OCI-LY7 (cell line): ENCODE results near the gene C12orf60. TPM values are rescaled to one million over a fixed set of nuclear protein-coding genes. Genes with fewer than 3 reads are reported as not detected.

ENCODE experiments used
- BruUV-seq: library from RNA; stranded (reverse); fragments of 400-500 nt; replicated peaks from 2 replicates; lab custom pipeline; 2021; lab: Mats Ljungman, UMichigan
- CTCF ChIA-PET: fragments of 300-600 bp; sonication (Branson Sonifier 250); formaldehyde crosslinking; loops from one replicate; lab custom pipeline; 2022; ENCODE audit warnings: antibody characterized with exemption; ENCODE audit not compliant: unreplicated experiment; lab: Charles Lee
- POLR2A ChIA-PET: fragments of 300-600 bp; sonication (Branson Sonifier 250); formaldehyde crosslinking; loops from one replicate; lab custom pipeline; 2022; ENCODE audit warnings: antibody characterized with exemption; lab: Charles Lee
- DNase-seq: peaks from one replicate; pipeline ENCODE4 v3.0.0-alpha.2; 2015; ENCODE audit warnings: low spot score
- H2AFZ ChIP-seq: fragments of 200-600 bp; sonication (generic), shearing (Covaris generic); 2 replicates; pipeline ENCODE4 v1.6.1; 2014; ENCODE audit warnings: mild to moderate bottlenecking, antibody characterized with exemption, low read length, moderate library complexity
- H3K27ac ChIP-seq: fragments of 200-600 bp; sonication (generic); 2 replicates; pipeline ENCODE4 v1.5.1; 2014; ENCODE audit warnings: mixed run types, low read depth, mild to moderate bottlenecking, moderate library complexity, low read length, inconsistent platforms; ENCODE audit not compliant: poor library complexity, severe bottlenecking
- H3K36me3 ChIP-seq: fragments of 200-600 bp; sonication (generic); 2 replicates; pipeline ENCODE4 v1.6.1; 2014; ENCODE audit warnings: mild to moderate bottlenecking, antibody characterized with exemption, low read length, moderate library complexity, mixed read lengths; ENCODE audit not compliant: insufficient read depth
- H3K4me1 ChIP-seq: fragments of 200-600 bp; sonication (generic); 2 replicates; pipeline ENCODE4 v1.5.1; 2014; ENCODE audit warnings: mild to moderate bottlenecking, low read length; ENCODE audit not compliant: insufficient read depth, poor library complexity, severe bottlenecking
- H3K4me2 ChIP-seq: fragments of 200-600 bp; sonication (generic); 2 replicates; pipeline ENCODE4 v1.6.1; 2014; ENCODE audit warnings: mild to moderate bottlenecking, low read length
- H3K4me3 ChIP-seq: fragments of 200-600 bp; sonication (generic); 2 replicates; pipeline ENCODE4 v1.5.1; 2014; ENCODE audit warnings: mild to moderate bottlenecking, low read depth, low read length; ENCODE audit not compliant: poor library complexity, severe bottlenecking
- H3K79me2 ChIP-seq: fragments of 200-600 bp; sonication (generic); 2 replicates; pipeline ENCODE4 v1.6.1; 2016; ENCODE audit warnings: low read depth, mild to moderate bottlenecking, low read length, moderate library complexity, mixed read lengths; ENCODE audit not compliant: insufficient read depth
- H3K9me2 ChIP-seq: fragments of 200-600 bp; sonication (generic); 2 replicates; pipeline ENCODE4 v1.6.1; 2016; ENCODE audit warnings: mild to moderate bottlenecking, low read length, mixed read lengths; ENCODE audit not compliant: insufficient read depth
- H3K9me3 ChIP-seq: fragments of 200-600 bp; sonication (generic); 2 replicates; pipeline ENCODE4 v1.6.1; 2014; ENCODE audit warnings: mild to moderate bottlenecking, mixed run types, low read length, mixed read lengths
- H4K20me1 ChIP-seq: fragments of 200-600 bp; sonication (generic); 2 replicates; pipeline ENCODE4 v1.6.1; 2014; ENCODE audit warnings: mild to moderate bottlenecking, antibody characterized with exemption, low read length, moderate library complexity, mixed read lengths; ENCODE audit not compliant: insufficient read depth
- CTCF ChIP-seq: fragments of 200-600 bp; sonication (generic); conservative IDR thresholded peaks from 2 replicates; pipeline ENCODE4 v1.5.1; 2014; ENCODE audit warnings: mild to moderate bottlenecking, antibody characterized with exemption, low read length, moderate library complexity, mixed read lengths
- EZH2phosphoT487 ChIP-seq: fragments of 200-600 bp; sonication (generic); IDR thresholded peaks from 2 replicates; pipeline ENCODE4 v1.6.1; 2018; ENCODE audit warnings: low read depth, borderline replicate concordance, mild to moderate bottlenecking, mixed run types, antibody characterized with exemption, low read length, moderate library complexity, mixed read lengths
- intact Hi-C: fragments of 100-400 bp; cut with micrococcal nuclease; formaldehyde crosslinking; loops from one replicate; pipeline ENCODE4 v1.10.0; 2022; ENCODE audit not compliant: unreplicated experiment
- total RNA-seq, 2 experiments: library from RNA; depleted of rRNA in 1 of 2; stranded (reverse); fragments of >200 nt in 1 of 2; shearing (Covaris generic) in 1 of 2; gene quantifications; 2 replicates each; pipeline ENCODE4 v1.2.3, GENCODE V29; 2014 to 2022

The C12orf60 gene
- total RNA-seq, 2 experiments from 2014 or later: 2.8 to 3.4 TPM

DNA sequence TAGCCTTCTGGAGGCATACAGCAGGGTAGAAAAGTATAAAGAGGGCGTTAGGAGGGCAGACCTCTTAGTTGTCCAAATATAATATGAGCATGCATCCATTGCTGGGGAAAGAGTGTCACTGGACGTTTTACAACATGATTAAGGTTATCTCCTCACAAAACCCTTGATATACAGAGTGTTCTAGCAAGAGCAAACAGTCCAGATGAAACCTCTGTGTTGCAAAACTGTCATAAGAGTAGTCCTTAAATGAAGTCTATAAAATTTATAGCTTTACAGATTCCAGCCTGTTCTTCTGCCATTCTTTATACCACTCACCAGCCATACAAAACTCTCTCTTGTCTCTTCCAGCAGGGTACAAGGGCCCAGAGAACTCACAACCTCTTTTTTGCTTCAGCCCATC, 21.9 kb upstream of the C12orf60 start:
- Histone ChIP-seq H2AFZ (no peak overlapping the region), H3K9me3 (no peaks in the 10 kb centered on the region), H3K4me2 (no peak overlapping the region), H3K36me3 (peaks cover 30% of the 10 kb centered on the region), H3K4me3 (no peak overlapping the region), H3K27ac (no peak overlapping the region), H3K9me2 (no peaks in the 10 kb centered on the region), H3K4me1 (peaks cover 5% of the 10 kb centered on the region), H3K79me2 (no peaks in the 10 kb centered on the region), H4K20me1 (no peaks in the 10 kb centered on the region)
- ChIA-PET CTCF (no interaction called here), POLR2A (interaction anchor here (0.7 to 8.4 kb wide), 6 partner anchors 9 to 209 kb away, joined by 3 to 82 read pairs (median 4); a partner anchor contains a TSS)
- intact Hi-C loops: no loop called here
- DNase-seq: no peak
- TF ChIP-seq CTCF (no peak), EZH2phosphoT487 (no peak)
- BruUV-seq: no TSS peak

DNA sequence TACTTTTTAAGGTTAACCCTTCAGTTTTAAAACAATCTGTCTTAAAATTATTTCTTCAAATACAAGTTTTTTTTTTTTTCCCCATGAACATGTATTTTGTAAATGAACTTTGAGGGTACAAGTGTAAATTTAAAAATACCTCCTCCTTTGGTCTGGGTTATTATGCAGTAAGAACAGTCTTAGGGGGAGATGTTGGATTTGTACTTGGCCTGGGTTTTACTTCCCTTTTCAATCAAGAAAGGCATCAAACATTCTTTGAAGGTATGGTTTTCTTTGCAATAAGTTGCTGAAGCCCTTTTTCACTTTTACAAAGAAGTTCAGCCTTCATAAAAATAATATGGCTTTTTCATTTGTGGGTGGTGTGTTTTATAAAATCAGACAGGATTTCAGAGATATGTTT, 20.7 kb upstream of the C12orf60 start:
- DNase-seq: no peak
- ChIA-PET CTCF (no interaction called here), POLR2A (interaction anchor here (0.6 to 8.4 kb wide), 6 partner anchors 10 to 208 kb away, joined by 3 to 82 read pairs (median 4); a partner anchor contains a TSS)
- peaks cover 42% of the 10 kb centered on the region for H3K36me3 ChIP-seq
- no peak overlapping the region for H2AFZ ChIP-seq
- no peaks in the 10 kb centered on the region for H3K79me2 ChIP-seq
- no peaks in the 10 kb centered on the region for H4K20me1 ChIP-seq
- no peak overlapping the region for H3K4me3 ChIP-seq
- H3K4me1 ChIP-seq: peaks cover 5% of the 10 kb centered on the region
- TF ChIP-seq EZH2phosphoT487: no peak
- no peaks in the 10 kb centered on the region for H3K9me2 ChIP-seq
- no peak overlapping the region for H3K27ac ChIP-seq
- H3K9me3 ChIP-seq: no peaks in the 10 kb centered on the region
- intact Hi-C loops: no loop called here
- no TSS peak for BruUV-seq
- H3K4me2 ChIP-seq: no peak overlapping the region

DNA sequence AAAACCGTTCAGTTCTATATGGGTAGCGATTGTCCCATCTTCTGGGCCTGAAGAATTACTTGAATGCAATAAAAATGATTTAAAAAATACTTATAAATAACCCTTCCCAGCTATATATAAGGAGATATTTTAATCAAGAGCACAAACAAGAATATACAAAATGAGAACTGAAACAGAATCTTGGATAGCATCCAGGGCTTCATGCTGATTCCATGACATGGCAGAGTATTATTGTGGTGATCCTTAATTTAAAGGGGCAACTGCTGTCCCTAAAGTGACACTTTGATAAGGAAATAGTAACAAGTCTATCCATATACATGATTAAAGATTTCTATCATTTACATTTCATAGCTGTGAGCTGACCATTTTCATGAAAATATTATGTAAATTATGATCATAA, 19.0 kb upstream of the C12orf60 start:
- intact Hi-C loops: no loop called here
- Histone ChIP-seq H3K4me3 (no peak overlapping the region), H3K9me3 (no peaks in the 10 kb centered on the region), H3K79me2 (no peaks in the 10 kb centered on the region), H3K4me1 (peaks cover 5% of the 10 kb centered on the region), H4K20me1 (no peaks in the 10 kb centered on the region), H2AFZ (no peak overlapping the region), H3K27ac (no peak overlapping the region), H3K4me2 (no peak overlapping the region), H3K36me3 (peaks cover 59% of the 10 kb centered on the region), H3K9me2 (no peaks in the 10 kb centered on the region)
- ChIA-PET CTCF (interaction anchor here (1.7 kb wide), 1 partner anchor 10 kb away, joined by 5 read pairs; a partner anchor contains a TSS), POLR2A (interaction anchor here (0.6 to 8.4 kb wide), 6 partner anchors 8 to 89 kb away, joined by 3 to 82 read pairs (median 6); partner anchors contain the start of gene WBP11)
- no peak for DNase-seq
- TF ChIP-seq EZH2phosphoT487 (no peak), CTCF (no peak)
- no TSS peak for BruUV-seq
